GM23338 (cell line): ENCODE measurements around the gene TMEM255B. TPM values are rescaled to one million over a fixed set of nuclear protein-coding genes. Genes with fewer than 3 reads are reported as not detected.

Experiments used
- ATAC-seq: fragments of 200-7000 bp; cut with Tn5 transposase; 3 replicates; pipeline ENCODE4 v1.9.1; 2020
- DNase-seq: peaks from one replicate; pipeline ENCODE4 v3.0.0-alpha.2; 2015; ENCODE audit warnings: low spot score
- H2AFZ ChIP-seq: fragments of 200-600 bp; sonication (generic); 2 replicates; pipeline ENCODE4 v1.8.0; 2016; ENCODE audit warnings: antibody characterized with exemption, mild to moderate bottlenecking, moderate library complexity
- H3F3A ChIP-seq: fragments of 200-600 bp; sonication (generic); replicated peaks from 2 replicates; pipeline ENCODE4 v1.8.0; 2017; ENCODE audit warnings: antibody characterized with exemption, mixed run types, low read depth
- H3K27ac ChIP-seq: fragments of 200-600 bp; sonication (generic); 2 replicates; pipeline ENCODE4 v1.6.1; 2016; ENCODE audit warnings: low read depth
- H3K27me3 ChIP-seq: fragments of 200-600 bp; sonication (generic); 2 replicates; pipeline ENCODE4 v1.8.0; 2016; ENCODE audit warnings: mild to moderate bottlenecking, mixed run types, moderate library complexity; ENCODE audit not compliant: insufficient read depth
- H3K36me3 ChIP-seq: fragments of 200-600 bp; sonication (generic); 2 replicates; pipeline ENCODE4 v1.8.0; 2016; ENCODE audit warnings: mild to moderate bottlenecking; ENCODE audit not compliant: insufficient read depth
- H3K4me1 ChIP-seq: fragments of 200-600 bp; sonication (generic); 2 replicates; pipeline ENCODE4 v1.8.0; 2016; ENCODE audit warnings: mild to moderate bottlenecking, moderate library complexity; ENCODE audit not compliant: insufficient read depth
- H3K4me2 ChIP-seq: fragments of 200-600 bp; sonication (generic); 2 replicates; pipeline ENCODE4 v1.7.1; 2017; ENCODE audit warnings: mixed run types
- H3K4me3 ChIP-seq: fragments of 200-600 bp; sonication (generic); 2 replicates; pipeline ENCODE4 v1.6.1; 2016; ENCODE audit warnings: mixed run types
- H3K79me2 ChIP-seq: fragments of 200-600 bp; sonication (generic); replicated peaks from 2 replicates; pipeline ENCODE4 v1.8.0; 2017; ENCODE audit warnings: mild to moderate bottlenecking; ENCODE audit not compliant: insufficient read depth
- H3K9me2 ChIP-seq: fragments of 200-600 bp; sonication (generic); 2 replicates; pipeline ENCODE4 v1.8.0; 2017; ENCODE audit not compliant: insufficient read depth
- H4K20me1 ChIP-seq: fragments of 200-600 bp; sonication (generic); replicated peaks from 2 replicates; pipeline ENCODE4 v1.8.0; 2017; ENCODE audit warnings: mild to moderate bottlenecking; ENCODE audit not compliant: insufficient read depth
- H3K27ac Mint-ChIP-seq: 2 replicates; pipeline ENCODE4 v1.8.0; 2020; ENCODE audit warnings: inconsistent platforms, mild to moderate bottlenecking, moderate library complexity, mixed read lengths
- H3K27me3 Mint-ChIP-seq: 3 replicates; pipeline ENCODE4 v1.8.0; 2022; ENCODE audit warnings: low read depth, mild to moderate bottlenecking, moderate library complexity, mixed read lengths, inconsistent platforms; ENCODE audit not compliant: insufficient read depth, poor library complexity
- H3K36me3 Mint-ChIP-seq: 3 replicates; pipeline ENCODE4 v1.8.0; 2021; ENCODE audit warnings: low read depth, mild to moderate bottlenecking, inconsistent platforms, moderate library complexity, mixed read lengths
- H3K4me1 Mint-ChIP-seq: 3 replicates; pipeline ENCODE4 v1.8.0; 2020; ENCODE audit warnings: mild to moderate bottlenecking, inconsistent platforms, mixed read lengths
- H3K4me3 Mint-ChIP-seq: 3 replicates; pipeline ENCODE4 v1.8.0; 2021; ENCODE audit warnings: moderate library complexity, mild to moderate bottlenecking, inconsistent platforms, mixed read lengths
- H3K9me3 Mint-ChIP-seq: 3 replicates; pipeline ENCODE4 v1.8.0; 2020; ENCODE audit warnings: moderate library complexity, mild to moderate bottlenecking, inconsistent platforms, mixed read lengths
- EZH2phosphoT487 ChIP-seq: fragments of 200-600 bp; sonication (generic); IDR thresholded peaks from one replicate; pipeline ENCODE4 v1.8.1; 2018; ENCODE audit warnings: antibody characterized with exemption; ENCODE audit not compliant: unreplicated experiment
- JUNB ChIP-seq: IDR thresholded peaks from one replicate; pipeline ENCODE4 v1.6.1; 2016; ENCODE audit warnings: antibody characterized with exemption; ENCODE audit not compliant: unreplicated experiment
- REST ChIP-seq: IDR thresholded peaks from one replicate; pipeline ENCODE4 v1.6.1; 2018; ENCODE audit warnings: antibody characterized with exemption; ENCODE audit not compliant: unreplicated experiment
- ZNF114 ChIP-seq: fragments of 250-450 bp; sonication (Bioruptor Pico); IDR thresholded peaks from 2 replicates; pipeline ENCODE4 v1.5.0; 2020; ENCODE audit warnings: mild to moderate bottlenecking, moderate library complexity
- ZNF331 ChIP-seq: fragments of 250-450 bp; sonication (Bioruptor Pico); IDR thresholded peaks from 2 replicates; pipeline ENCODE4 v1.5.0; 2020; ENCODE audit warnings: low read depth, mild to moderate bottlenecking, moderate library complexity
- ZNF462 ChIP-seq: fragments of 250-450 bp; sonication (Bioruptor Pico); IDR thresholded peaks from 2 replicates; pipeline ENCODE4 v1.5.0; 2020; ENCODE audit warnings: mild to moderate bottlenecking, moderate library complexity
- polyA plus RNA-seq: library from polyadenylated mRNA; unstranded; fragments of >200 nt; fragmentation: Nextera tagmentation; extraction: Ambion mirVana; gene quantifications from 2 replicates; pipeline ENCODE4 v1.2.1, GENCODE V29; 2016
- total RNA-seq: library from RNA; depleted of rRNA; stranded (reverse); fragments of >200 nt; shearing (Covaris generic); gene quantifications from 2 replicates; pipeline ENCODE4 v1.2.3, GENCODE V29; 2014
- TF ChIP-seq, protein P1 (sequence below), 2 experiments: fragments of 200-600 bp in 1 of 2; sonication (generic) in 1 of 2; conservative IDR thresholded peaks; 2 replicates each; pipeline versions ENCODE4 v1.5.1 to v1.6.1; 2016 to 2017; ENCODE audit warnings: antibody characterized with exemption in 2 of 2, low read depth in 2 of 2, mild to moderate bottlenecking in 2 of 2, moderate library complexity in 1 of 2

TMEM255B gene
- total and polyA plus RNA-seq, 2 experiments from 2014 or later: 0.69 to 4.4 TPM

DNA sequence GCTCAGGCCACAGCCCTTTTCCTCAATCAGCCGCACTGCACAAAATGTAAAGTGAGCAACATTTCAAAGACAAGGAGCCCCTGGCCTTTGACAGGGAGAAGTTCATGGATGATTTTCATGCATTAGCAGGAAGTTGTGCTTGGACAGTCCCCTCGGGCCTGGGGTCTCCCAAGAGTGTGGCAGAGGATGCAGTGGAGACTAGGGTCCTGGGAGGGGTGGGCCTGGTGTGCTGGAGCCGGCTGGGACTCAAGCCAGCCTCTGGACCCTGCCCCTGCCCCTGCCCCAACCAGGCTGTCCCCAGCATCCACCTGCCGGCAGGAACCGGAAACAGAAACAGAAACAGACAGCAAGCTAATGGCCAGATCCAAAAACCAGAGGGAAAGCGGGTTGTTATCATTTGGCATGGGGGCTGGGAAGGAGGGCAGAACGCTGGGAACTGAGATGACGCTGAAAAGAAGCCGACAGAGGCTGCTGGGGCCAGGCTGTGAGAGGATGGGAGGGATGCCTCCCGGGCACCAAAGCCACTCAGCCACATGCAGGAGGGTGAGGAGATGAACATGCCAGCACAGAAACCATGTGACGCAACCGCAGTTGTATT lies 102.5 kb downstream of the TMEM255B start (continued):
- TF ChIP-seq ZNF331 (CRISPR knock-in tag): no peak
- no peak for TF ChIP-seq REST
- TF ChIP-seq JUNB: no peak

- Histone ChIP-seq H4K20me1 (no peaks in the 10 kb centered on the region), H3K9me2 (no peaks in the 10 kb centered on the region; the same call in 1 of the 2 replicates), H3K4me3 (peak overlapping the region; percentile 73), H3K79me2 (peaks cover 14% of the 10 kb centered on the region; the same call in 1 of the 2 replicates), H3K27me3 (peaks cover 33% of the 10 kb centered on the region), H3K27ac (no peak overlapping the region), H2AFZ (peak overlapping the region; percentile 88; the same call in 1 of the 2 replicates), H3K4me1 (peaks cover 37% of the 10 kb centered on the region), H3K4me2 (peak overlapping the region; percentile 82), H3K36me3 (no peaks in the 10 kb centered on the region), H3F3A (peaks cover 34% of the 10 kb centered on the region)
- peaks cover 8% of the 10 kb centered on the region; the same call in 1 of the 3 replicates for H3K9me3 Mint-ChIP-seq
- 0 out of 2 replicates have a peak overlapping the region, but pooled peaks have one; percentile 36 for H3K27ac Mint-ChIP-seq
- ATAC-seq (no peak), DNase-seq (no peak)
- H3K4me3 Mint-ChIP-seq: peak overlapping the region; percentile 71
- peaks cover 42% of the 10 kb centered on the region for H3K27me3 Mint-ChIP-seq
- H3K36me3 Mint-ChIP-seq: peaks cover 12% of the 10 kb centered on the region
- H3K4me1 Mint-ChIP-seq: peaks cover 58% of the 10 kb centered on the region
- TF ChIP-seq EZH2phosphoT487: no peak
- no peak for TF ChIP-seq ZNF462
- TF ChIP-seq REST: no peak
- no peak for TF ChIP-seq ZNF114 (CRISPR knock-in tag)
- TF ChIP-seq ZNF331 (CRISPR knock-in tag): no peak
- TF ChIP-seq, protein P1, sequence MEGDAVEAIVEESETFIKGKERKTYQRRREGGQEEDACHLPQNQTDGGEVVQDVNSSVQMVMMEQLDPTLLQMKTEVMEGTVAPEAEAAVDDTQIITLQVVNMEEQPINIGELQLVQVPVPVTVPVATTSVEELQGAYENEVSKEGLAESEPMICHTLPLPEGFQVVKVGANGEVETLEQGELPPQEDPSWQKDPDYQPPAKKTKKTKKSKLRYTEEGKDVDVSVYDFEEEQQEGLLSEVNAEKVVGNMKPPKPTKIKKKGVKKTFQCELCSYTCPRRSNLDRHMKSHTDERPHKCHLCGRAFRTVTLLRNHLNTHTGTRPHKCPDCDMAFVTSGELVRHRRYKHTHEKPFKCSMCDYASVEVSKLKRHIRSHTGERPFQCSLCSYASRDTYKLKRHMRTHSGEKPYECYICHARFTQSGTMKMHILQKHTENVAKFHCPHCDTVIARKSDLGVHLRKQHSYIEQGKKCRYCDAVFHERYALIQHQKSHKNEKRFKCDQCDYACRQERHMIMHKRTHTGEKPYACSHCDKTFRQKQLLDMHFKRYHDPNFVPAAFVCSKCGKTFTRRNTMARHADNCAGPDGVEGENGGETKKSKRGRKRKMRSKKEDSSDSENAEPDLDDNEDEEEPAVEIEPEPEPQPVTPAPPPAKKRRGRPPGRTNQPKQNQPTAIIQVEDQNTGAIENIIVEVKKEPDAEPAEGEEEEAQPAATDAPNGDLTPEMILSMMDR (conservative IDR thresholded peaks at IDR 0.05; ENCODE audit: low read depth in 2 of 2): no peak; a peak in 1 of 4 replicates
Observed at GRCh38 chr13:113862191-113862930, 103.3 kb downstream of the TMEM255B start.
